ENCODE measurements around the gene PLEKHF1. TPM values are rescaled to one million over a fixed set of nuclear protein-coding genes. Genes with fewer than 3 reads are reported as not detected.

Gene PLEKHF1
- total and polyA plus RNA-seq, 2 donors = 13.4 to 30.8 TPM

GRCh38 chr19:29685326-29685725 lies 20.1 kb downstream of the PLEKHF1 start:
- H3K36me3 ChIP-seq (ENCODE audit: insufficient read depth) = no peaks in the 10 kb centered on the region
- H3K4me3 ChIP-seq (ENCODE audit: low read depth, low read length) = no peak overlapping the region
- 74% methylated on average over 7 of the region's 7 CpGs for WGBS
- no peak overlapping the region for H3K27ac ChIP-seq (ENCODE audit: low read depth)
- no peaks in the 10 kb centered on the region for H3K4me1 ChIP-seq (ENCODE audit: insufficient read depth)
- no peak for DNase-seq (ENCODE audit: extremely low spot score)

- WGBS = 95% methylated on average over 8 of the region's 8 CpGs
- Histone ChIP-seq H3K4me1 (ENCODE audit: insufficient read depth) (no peaks in the 10 kb centered on the region), H3K36me3 (ENCODE audit: insufficient read depth) (no peaks in the 10 kb centered on the region), H3K27ac (ENCODE audit: low read depth) (no peak overlapping the region), H3K4me3 (ENCODE audit: low read depth, low read length) (no peak overlapping the region)
- no peak for DNase-seq (ENCODE audit: extremely low spot score)
Measured at GRCh38 chr19:29686285-29686805, 21.1 kb downstream of the PLEKHF1 start.

- Histone ChIP-seq H3K4me3 (ENCODE audit: low read depth, low read length) (no peak overlapping the region), H3K36me3 (ENCODE audit: insufficient read depth) (no peaks in the 10 kb centered on the region), H3K4me1 (ENCODE audit: insufficient read depth) (no peaks in the 10 kb centered on the region), H3K27ac (ENCODE audit: low read depth) (no peak overlapping the region)
- no peak for DNase-seq (ENCODE audit: extremely low spot score)
- 63% methylated on average over 17 of the region's 17 CpGs for WGBS
Measured at GRCh38 chr19:29687244-29687896, 22.1 kb downstream of the PLEKHF1 start.

- Histone ChIP-seq H3K27ac (ENCODE audit: low read depth) (no peak overlapping the region), H3K36me3 (ENCODE audit: insufficient read depth) (no peaks in the 10 kb centered on the region), H3K4me3 (ENCODE audit: low read depth, low read length) (no peak overlapping the region), H3K4me1 (ENCODE audit: insufficient read depth) (no peaks in the 10 kb centered on the region)
- 72% methylated on average over 18 of the region's 18 CpGs for WGBS
- no peak for DNase-seq (ENCODE audit: extremely low spot score)
Measured at GRCh38 chr19:29687897-29688728, 22.9 kb downstream of the PLEKHF1 start.

GRCh38 chr19:29690842-29691241 lies 25.6 kb downstream of the PLEKHF1 start:
- H3K27ac ChIP-seq (ENCODE audit: low read depth) = no peak overlapping the region
- H3K4me1 ChIP-seq (ENCODE audit: insufficient read depth) = no peaks in the 10 kb centered on the region
- DNase-seq (ENCODE audit: extremely low spot score) = no peak
- 54% methylated on average over 2 of the region's 2 CpGs for WGBS
- H3K36me3 ChIP-seq (ENCODE audit: insufficient read depth) = no peaks in the 10 kb centered on the region
- H3K4me3 ChIP-seq (ENCODE audit: low read depth, low read length) = no peak overlapping the region

GRCh38 chr19:29694161-29694560 lies 28.9 kb downstream of the PLEKHF1 start:
- Histone ChIP-seq H3K27ac (ENCODE audit: low read depth) (no peak overlapping the region), H3K4me3 (ENCODE audit: low read depth, low read length) (no peak overlapping the region), H3K4me1 (ENCODE audit: insufficient read depth) (no peaks in the 10 kb centered on the region), H3K36me3 (ENCODE audit: insufficient read depth) (no peaks in the 10 kb centered on the region)
- no peak for DNase-seq (ENCODE audit: extremely low spot score)
- WGBS = 76% methylated on average over 5 of the region's 5 CpGs

GRCh38 chr19:29694669-29695627 lies 29.7 kb downstream of the PLEKHF1 start:
- Histone ChIP-seq H3K36me3 (ENCODE audit: insufficient read depth) (no peaks in the 10 kb centered on the region), H3K4me3 (ENCODE audit: low read depth, low read length) (no peak overlapping the region), H3K27ac (ENCODE audit: low read depth) (no peak overlapping the region), H3K4me1 (ENCODE audit: insufficient read depth) (no peaks in the 10 kb centered on the region)
- DNase-seq (ENCODE audit: extremely low spot score) = no peak
- 69% methylated on average over 19 of the region's 19 CpGs for WGBS

- Histone ChIP-seq H3K4me3 (ENCODE audit: low read depth, low read length) (no peak overlapping the region), H3K27ac (ENCODE audit: low read depth) (no peak overlapping the region), H3K4me1 (ENCODE audit: insufficient read depth) (no peaks in the 10 kb centered on the region), H3K36me3 (ENCODE audit: insufficient read depth) (no peaks in the 10 kb centered on the region)
- WGBS = 86% methylated on average over 6 of the region's 6 CpGs
- no peak for DNase-seq (ENCODE audit: extremely low spot score)
Measured at GRCh38 chr19:29695765-29696564, 30.7 kb downstream of the PLEKHF1 start.

- Histone ChIP-seq H3K4me3 (ENCODE audit: low read depth, low read length) (no peak overlapping the region), H3K27ac (ENCODE audit: low read depth) (no peak overlapping the region), H3K36me3 (ENCODE audit: insufficient read depth) (no peaks in the 10 kb centered on the region), H3K4me1 (ENCODE audit: insufficient read depth) (no peaks in the 10 kb centered on the region)
- 92% methylated on average over 2 of the region's 2 CpGs for WGBS
- no peak for DNase-seq (ENCODE audit: extremely low spot score)
Measured at GRCh38 chr19:29696565-29696846, 31.2 kb downstream of the PLEKHF1 start.

GRCh38 chr19:29697523-29698261 lies 32.4 kb downstream of the PLEKHF1 start:
- H3K4me1 ChIP-seq (ENCODE audit: insufficient read depth) = no peaks in the 10 kb centered on the region
- H3K36me3 ChIP-seq (ENCODE audit: insufficient read depth) = peaks cover 2% of the 10 kb centered on the region
- no peak overlapping the region for H3K4me3 ChIP-seq (ENCODE audit: low read depth, low read length)
- DNase-seq (ENCODE audit: extremely low spot score) = no peak
- 81% methylated on average over 10 of the region's 10 CpGs for WGBS
- no peak overlapping the region for H3K27ac ChIP-seq (ENCODE audit: low read depth)

GRCh38 chr19:29699861-29700260 lies 34.6 kb downstream of the PLEKHF1 start:
- no peak for DNase-seq (ENCODE audit: extremely low spot score)
- peaks cover 3% of the 10 kb centered on the region for H3K36me3 ChIP-seq (ENCODE audit: insufficient read depth)
- no peak overlapping the region for H3K4me3 ChIP-seq (ENCODE audit: low read depth, low read length)
- 71% methylated on average over 5 of the region's 5 CpGs for WGBS
- no peak overlapping the region for H3K27ac ChIP-seq (ENCODE audit: low read depth)
- no peaks in the 10 kb centered on the region for H3K4me1 ChIP-seq (ENCODE audit: insufficient read depth)

GRCh38 chr19:29700498-29700897 lies 35.2 kb downstream of the PLEKHF1 start:
- H3K4me1 ChIP-seq (ENCODE audit: insufficient read depth) = no peaks in the 10 kb centered on the region
- DNase-seq (ENCODE audit: extremely low spot score) = no peak
- no peak overlapping the region for H3K4me3 ChIP-seq (ENCODE audit: low read depth, low read length)
- no peak overlapping the region for H3K27ac ChIP-seq (ENCODE audit: low read depth)
- 65% methylated on average over 6 of the region's 6 CpGs for WGBS
- H3K36me3 ChIP-seq (ENCODE audit: insufficient read depth) = peaks cover 3% of the 10 kb centered on the region

All from urinary bladder (tissue), 4 donors.